ENCODE data around the gene NIM1K.
"Not testable (repeated sequence)": the region's sequence is repeated elsewhere in the genome, so short reads cannot be mapped to it uniquely, and the experiment has no call there.

Gene NIM1K

DNA sequence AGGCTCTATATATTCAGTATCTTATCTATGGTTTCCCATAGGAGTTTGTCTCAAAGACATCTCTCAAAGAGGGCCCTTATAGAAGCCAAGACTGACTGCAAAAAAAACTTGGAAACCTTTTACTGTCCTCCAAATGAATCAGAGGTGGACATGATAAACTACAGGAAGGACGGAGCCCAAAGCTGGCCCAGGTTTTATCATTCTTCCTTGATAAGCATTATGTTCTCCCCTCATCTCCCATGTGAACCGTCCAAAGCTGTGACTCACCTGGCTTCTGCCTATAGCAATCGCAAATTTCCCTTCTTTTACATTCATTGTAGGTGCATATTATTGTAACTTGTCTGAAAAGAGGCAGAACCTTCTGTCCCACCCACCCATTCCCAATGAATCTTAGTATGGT, 35.0 kb upstream of the NIM1K start:
- H3K36me3 ChIP-seq: peaks cover 30% of the 10 kb centered on the region

GRCh38 chr5:43161244-43161643, 30.8 kb upstream of the NIM1K start:
- no peak overlapping the region for H3K27ac ChIP-seq
- no peaks in the 10 kb centered on the region for H3K9me3 ChIP-seq (ENCODE audit: severe bottlenecking)
- peaks cover 39% of the 10 kb centered on the region for H3K36me3 ChIP-seq

More for the DNA sequence above, 35.0 kb upstream of the NIM1K start:
- DNase-seq: no peak
- H3K27me3 ChIP-seq (ENCODE audit: insufficient read depth, low read depth, severe bottlenecking): no peaks in the 10 kb centered on the region
- TF ChIP-seq CTCF (IDR thresholded peaks at IDR 0.05; ENCODE audit: low read depth, low read length): no peak
- H3K9me3 ChIP-seq (ENCODE audit: severe bottlenecking): no peaks in the 10 kb centered on the region
- H3K4me3 ChIP-seq (ENCODE audit: low read depth, low read length): no peak overlapping the region
- no peak overlapping the region for H3K27ac ChIP-seq

DNA sequence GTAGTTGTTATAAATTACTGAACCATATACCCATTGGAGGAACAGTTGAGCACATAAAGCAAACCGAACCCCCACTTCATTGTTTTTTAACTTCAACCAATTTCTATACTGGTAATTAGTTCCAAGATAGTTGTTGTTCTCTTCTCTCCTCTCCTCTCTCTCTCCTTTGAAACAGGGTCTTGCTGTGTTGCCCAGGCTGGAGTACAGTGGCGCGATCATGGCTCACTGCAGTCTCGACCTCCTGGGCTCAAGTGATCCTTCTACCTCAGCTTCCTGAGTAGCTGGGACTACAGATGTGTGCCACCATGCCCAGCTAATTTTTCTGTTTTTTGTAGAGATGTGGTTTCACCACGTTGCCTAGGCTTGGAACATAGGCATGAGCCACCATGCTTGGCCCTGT, 27.2 kb upstream of the NIM1K start:
- not testable (repeated sequence) for DNase-seq; H3K27me3 ChIP-seq (ENCODE audit: insufficient read depth, low read depth, severe bottlenecking); H3K27ac ChIP-seq; H3K9me3 ChIP-seq (ENCODE audit: severe bottlenecking); H3K4me3 ChIP-seq (ENCODE audit: low read depth, low read length)
- peaks cover 39% of the 10 kb centered on the region for H3K36me3 ChIP-seq

More at GRCh38 chr5:43161244-43161643, 30.8 kb upstream of the NIM1K start:
- Histone ChIP-seq H3K27me3 (ENCODE audit: insufficient read depth, low read depth, severe bottlenecking) (no peaks in the 10 kb centered on the region), H3K4me3 (ENCODE audit: low read depth, low read length) (no peak overlapping the region)
- no peak for TF ChIP-seq CTCF (IDR thresholded peaks at IDR 0.05; ENCODE audit: low read depth, low read length)
- DNase-seq: no peak

- no peak overlapping the region for H3K4me3 ChIP-seq (ENCODE audit: low read depth, low read length)
- TF ChIP-seq CTCF (IDR thresholded peaks at IDR 0.05; ENCODE audit: low read depth, low read length): no peak
- peaks cover 42% of the 10 kb centered on the region for H3K36me3 ChIP-seq
- no peaks in the 10 kb centered on the region for H3K9me3 ChIP-seq (ENCODE audit: severe bottlenecking)
- H3K27ac ChIP-seq: no peak overlapping the region
- no peak for DNase-seq
- H3K27me3 ChIP-seq (ENCODE audit: insufficient read depth, low read depth, severe bottlenecking): no peaks in the 10 kb centered on the region
These were observed 26.7 kb upstream of the NIM1K start for GRCh38 chr5:43165323-43165722.

DNA sequence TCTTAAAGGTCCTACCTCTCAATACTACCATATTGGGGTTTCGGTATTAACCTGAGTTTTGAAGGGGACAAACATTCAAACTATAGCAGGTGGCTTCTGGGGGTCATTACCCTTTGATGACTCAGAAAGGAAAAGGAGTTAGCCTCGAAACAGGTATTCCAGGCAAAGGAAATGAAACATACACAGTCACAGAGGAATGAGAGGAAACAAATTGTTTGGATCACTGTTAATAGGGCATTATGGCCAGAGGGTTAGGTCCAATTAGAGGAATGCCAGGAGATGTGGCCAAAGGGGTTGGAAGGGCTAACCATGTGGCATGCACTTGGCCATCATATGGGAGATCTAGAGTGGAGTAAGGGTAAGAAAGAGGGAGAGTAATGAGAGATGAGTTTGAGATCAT, 23.9 kb upstream of the NIM1K start:
- Histone ChIP-seq H3K4me3 (ENCODE audit: low read depth, low read length) (no peak overlapping the region), H3K36me3 (peaks cover 29% of the 10 kb centered on the region), H3K27me3 (ENCODE audit: insufficient read depth, low read depth, severe bottlenecking) (no peaks in the 10 kb centered on the region), H3K9me3 (ENCODE audit: severe bottlenecking) (no peaks in the 10 kb centered on the region), H3K27ac (no peak overlapping the region)
- no peak for TF ChIP-seq CTCF (IDR thresholded peaks at IDR 0.05; ENCODE audit: low read depth, low read length)
- DNase-seq: no peak

DNA sequence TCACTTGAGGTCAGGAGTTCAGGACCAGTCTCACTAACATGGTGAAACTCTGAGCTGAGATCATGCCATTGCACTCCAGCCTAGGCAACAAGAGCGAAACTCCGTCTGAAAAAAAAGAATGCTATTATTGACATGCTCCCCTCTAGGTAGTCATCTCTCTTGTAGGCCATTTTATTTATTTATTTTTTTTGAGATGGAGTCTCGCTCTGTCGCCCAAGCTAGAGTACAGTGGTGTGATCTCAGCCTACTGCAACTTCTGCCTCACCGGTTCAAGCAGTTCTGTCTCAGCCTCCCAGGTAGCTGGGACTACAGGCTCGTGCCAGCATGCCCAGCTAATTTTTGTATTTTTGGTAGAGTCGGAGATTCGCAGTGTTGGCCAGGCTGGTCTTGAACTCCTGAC, 20.6 kb upstream of the NIM1K start:
- Histone ChIP-seq H3K27ac (no peak overlapping the region), H3K9me3 (ENCODE audit: severe bottlenecking) (no peaks in the 10 kb centered on the region), H3K4me3 (ENCODE audit: low read depth, low read length) (no peak overlapping the region), H3K27me3 (ENCODE audit: insufficient read depth, low read depth, severe bottlenecking) (no peaks in the 10 kb centered on the region), H3K36me3 (peaks cover 27% of the 10 kb centered on the region)
- TF ChIP-seq CTCF (IDR thresholded peaks at IDR 0.05; ENCODE audit: low read depth, low read length): no peak
- no peak for DNase-seq

All from WERI-Rb-1 (cell line).